Sigmoid colon (tissue), 7 donors: ENCODE data around the gene GADL1. TPM values are rescaled to one million over a fixed set of nuclear protein-coding genes. Genes with fewer than 3 reads are reported as not detected.

Source experiments
- DNase-seq: peaks from one replicate; pipeline ENCODE4 v3.0.0-alpha.2; 2019
- H3K27ac ChIP-seq, 4 donors: fragments of 200-600 bp; sonication (generic); one replicate each; pipeline ENCODE4 v1.5.1; 2016 to 2019; ENCODE audit warnings: mild to moderate bottlenecking in 1 of 4
- H3K27me3 ChIP-seq, 3 donors: fragments of 200-600 bp; sonication (generic); one replicate each; pipeline ENCODE4 v1.5.1; 2019; ENCODE audit warnings: mild to moderate bottlenecking in 1 of 3
- H3K36me3 ChIP-seq, 4 donors: fragments of 200-600 bp; sonication (generic); one replicate each; pipeline ENCODE4 v1.5.1; 2016 to 2019
- H3K4me1 ChIP-seq, 4 donors: fragments of 200-600 bp; sonication (generic); one replicate each; pipeline ENCODE4 v1.5.1; 2017 to 2019
- H3K4me3 ChIP-seq, 4 donors: fragments of 200-600 bp; sonication (generic); one replicate each; pipeline ENCODE4 v1.5.1; 2017 to 2019; ENCODE audit warnings: mild to moderate bottlenecking in 2 of 4, moderate library complexity in 1 of 4
- H3K9me3 ChIP-seq, 4 donors: fragments of 200-600 bp in 3 of 4; sonication (generic) in 3 of 4; one replicate each; pipeline versions ENCODE4 v1.5.1 to v1.6.1; 2013 to 2019
- EP300 ChIP-seq, 4 donors: sonication (generic); formaldehyde crosslinking; IDR thresholded peaks; one replicate each; pipeline ENCODE4 v1.6.1; 2017; ENCODE audit warnings: antibody characterized with exemption in 4 of 4
- POLR2A ChIP-seq, 2 donors: fragments of 450-650 bp; IDR thresholded peaks; one replicate each; pipeline ENCODE4 v1.6.1; 2016; ENCODE audit warnings: antibody characterized with exemption in 2 of 2, mild to moderate bottlenecking in 2 of 2, moderate library complexity in 2 of 2
- POLR2AphosphoS5 ChIP-seq, 4 donors: sonication (generic); formaldehyde crosslinking; IDR thresholded peaks; one replicate each; pipeline ENCODE4 v1.6.1; 2017; ENCODE audit warnings: antibody characterized with exemption in 4 of 4
- WGBS, 2 donors: extraction: QIAGEN DNeasy Blood & Tissue Kit; methylation state at CpG; one replicate each; pipeline ENCODE4 v1.1.7; 2013; 5-methylcytosine and 5-hydroxymethylcytosine counted together
- intact Hi-C: fragments of 100-400 bp; cut with DNase I; formaldehyde crosslinking; loops from one replicate; pipeline ENCODE4 v1.15.1; 2023
- polyA plus RNA-seq, 3 donors: library from polyadenylated mRNA; stranded (reverse); fragments of 200-250 nt; gene quantifications; one replicate each; pipeline ENCODE4 v1.2.3, GENCODE V29; 2013
- total RNA-seq, 4 donors: library from RNA; depleted of rRNA; stranded (reverse); fragments of >200 nt; gene quantifications; one replicate each; pipeline ENCODE4 v1.1.0, GENCODE V29; 2016
- TF ChIP-seq, protein P1 (sequence below), 4 experiments: fragments of 450-650 bp in 3 of 4; fragments of 200-600 bp in 1 of 4; IDR thresholded peaks; one replicate each; pipeline ENCODE4 v1.5.1; 2016 to 2019; ENCODE audit warnings: antibody characterized with exemption in 4 of 4, mild to moderate bottlenecking in 3 of 4, moderate library complexity in 2 of 4
- donor health status: healthy with polysubstance abuse.
- donor health status: Bipolar disorder and iron deficiency.
- donor health status: healthy.

The GADL1 gene
- total and polyA plus RNA-seq, 7 donors, result not detected

DNA sequence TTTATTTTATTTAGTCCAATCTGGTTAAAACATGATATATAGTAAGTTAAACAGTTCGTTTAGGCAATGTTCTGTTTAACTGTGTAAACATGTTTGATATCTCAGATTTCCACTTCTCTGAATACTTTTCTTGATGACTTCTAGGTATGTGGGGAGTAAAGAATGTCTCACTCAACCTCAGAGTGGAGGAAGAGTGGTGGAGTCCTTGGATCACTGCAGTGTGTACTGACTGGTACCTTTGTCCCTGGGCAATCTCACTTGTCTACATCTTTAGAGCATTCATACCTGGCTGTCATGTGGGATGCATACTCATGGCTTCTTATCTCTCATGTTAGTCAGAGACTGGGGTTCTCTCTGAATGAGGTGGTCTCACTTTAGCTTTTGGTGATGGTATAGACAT, 15.6 kb downstream of the GADL1 start:
- Histone ChIP-seq H3K27ac (no peak overlapping the region), H3K4me1 (no peaks in the 10 kb centered on the region), H3K9me3 (no peaks in the 10 kb centered on the region), H3K27me3 (no peaks in the 10 kb centered on the region), H3K4me3 (no peak overlapping the region), H3K36me3 (no peaks in the 10 kb centered on the region)
- no peak for TF ChIP-seq POLR2A (IDR thresholded peaks at IDR 0.05)
- no peak for TF ChIP-seq POLR2AphosphoS5 (IDR thresholded peaks at IDR 0.05)
- no peak for TF ChIP-seq EP300 (IDR thresholded peaks at IDR 0.05)
- TF ChIP-seq, protein P1, sequence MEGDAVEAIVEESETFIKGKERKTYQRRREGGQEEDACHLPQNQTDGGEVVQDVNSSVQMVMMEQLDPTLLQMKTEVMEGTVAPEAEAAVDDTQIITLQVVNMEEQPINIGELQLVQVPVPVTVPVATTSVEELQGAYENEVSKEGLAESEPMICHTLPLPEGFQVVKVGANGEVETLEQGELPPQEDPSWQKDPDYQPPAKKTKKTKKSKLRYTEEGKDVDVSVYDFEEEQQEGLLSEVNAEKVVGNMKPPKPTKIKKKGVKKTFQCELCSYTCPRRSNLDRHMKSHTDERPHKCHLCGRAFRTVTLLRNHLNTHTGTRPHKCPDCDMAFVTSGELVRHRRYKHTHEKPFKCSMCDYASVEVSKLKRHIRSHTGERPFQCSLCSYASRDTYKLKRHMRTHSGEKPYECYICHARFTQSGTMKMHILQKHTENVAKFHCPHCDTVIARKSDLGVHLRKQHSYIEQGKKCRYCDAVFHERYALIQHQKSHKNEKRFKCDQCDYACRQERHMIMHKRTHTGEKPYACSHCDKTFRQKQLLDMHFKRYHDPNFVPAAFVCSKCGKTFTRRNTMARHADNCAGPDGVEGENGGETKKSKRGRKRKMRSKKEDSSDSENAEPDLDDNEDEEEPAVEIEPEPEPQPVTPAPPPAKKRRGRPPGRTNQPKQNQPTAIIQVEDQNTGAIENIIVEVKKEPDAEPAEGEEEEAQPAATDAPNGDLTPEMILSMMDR (IDR thresholded peaks at IDR 0.05), result no peak
- no peak for DNase-seq
- WGBS, 2 donors, result 35 to 67% methylated on average over 1 of the region's 1 CpG
- intact Hi-C loops, result no loop called here

DNA sequence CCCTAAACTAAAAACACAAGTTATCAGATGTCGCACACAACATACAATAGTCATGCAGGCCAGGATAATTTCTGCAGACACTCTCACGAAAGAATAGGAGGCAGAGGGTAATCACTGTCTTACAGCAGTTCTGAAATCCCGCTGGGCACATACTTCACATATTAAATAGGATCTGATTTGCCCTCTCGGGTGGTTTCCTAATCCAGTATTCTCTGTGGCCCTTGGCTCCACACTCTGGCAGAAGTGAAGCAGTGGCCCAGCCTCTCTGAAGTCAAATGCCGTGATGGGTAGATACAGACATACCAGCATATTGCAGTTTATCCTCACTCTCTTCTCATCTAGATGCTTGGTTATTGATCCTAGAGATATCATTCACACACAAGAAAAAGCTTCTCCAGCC, 19.0 kb downstream of the GADL1 start:
- intact Hi-C loops, result no loop called here
- H3K36me3 ChIP-seq, result no peaks in the 10 kb centered on the region

DNA sequence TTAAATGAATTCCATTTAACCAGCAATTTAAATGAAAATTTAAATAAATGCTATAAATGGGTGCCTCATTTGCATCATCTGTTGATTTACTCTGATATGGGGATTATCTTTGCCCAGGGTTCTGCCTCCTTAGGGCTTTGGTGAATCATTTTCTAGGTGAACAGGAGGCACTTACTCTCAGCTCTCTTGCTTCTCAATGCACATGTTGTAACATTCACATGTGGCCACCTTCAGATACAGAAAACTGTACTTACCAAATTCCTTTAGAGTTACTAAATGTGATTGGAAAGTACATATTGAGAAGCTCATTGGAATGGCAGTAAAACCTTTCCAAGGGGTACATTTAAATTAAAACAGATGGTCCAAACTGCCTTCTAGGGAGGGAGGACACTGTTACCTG, 20.8 kb downstream of the GADL1 start:
- no peaks in the 10 kb centered on the region for H3K36me3 ChIP-seq
- peaks cover 0 to 3% (median 0%) of the 10 kb centered on the region in 3 donors for H3K27me3 ChIP-seq
- H3K4me3 ChIP-seq, result no peak overlapping the region
- no peak for DNase-seq
- H3K4me1 ChIP-seq, result peaks cover 0 to 5% (median 0%) of the 10 kb centered on the region in 4 donors
- no peak for TF ChIP-seq POLR2A (IDR thresholded peaks at IDR 0.05)
- no peak for TF ChIP-seq EP300 (IDR thresholded peaks at IDR 0.05)
- TF ChIP-seq, protein P1 (IDR thresholded peaks at IDR 0.05), result no peak
- TF ChIP-seq POLR2AphosphoS5 (IDR thresholded peaks at IDR 0.05), result no peak
- H3K27ac ChIP-seq, result no peak overlapping the region
- intact Hi-C loops, result no loop called here
- H3K9me3 ChIP-seq, result no peaks in the 10 kb centered on the region

More for the DNA sequence above, 19.0 kb downstream of the GADL1 start:
- peaks cover 0 to 3% (median 0%) of the 10 kb centered on the region in 3 donors for H3K27me3 ChIP-seq
- DNase-seq, result no peak
- H3K27ac ChIP-seq, result no peak overlapping the region
- WGBS, 2 donors, result 93 to 95% methylated on average over 5 of the region's 5 CpGs
- H3K9me3 ChIP-seq, result no peaks in the 10 kb centered on the region
- peaks cover 0 to 5% (median 0%) of the 10 kb centered on the region in 4 donors for H3K4me1 ChIP-seq
- H3K4me3 ChIP-seq, result no peak overlapping the region
- TF ChIP-seq POLR2A (IDR thresholded peaks at IDR 0.05) (no peak), POLR2AphosphoS5 (IDR thresholded peaks at IDR 0.05) (no peak), EP300 (IDR thresholded peaks at IDR 0.05) (no peak)
- TF ChIP-seq, protein P1 (IDR thresholded peaks at IDR 0.05), result no peak

DNA sequence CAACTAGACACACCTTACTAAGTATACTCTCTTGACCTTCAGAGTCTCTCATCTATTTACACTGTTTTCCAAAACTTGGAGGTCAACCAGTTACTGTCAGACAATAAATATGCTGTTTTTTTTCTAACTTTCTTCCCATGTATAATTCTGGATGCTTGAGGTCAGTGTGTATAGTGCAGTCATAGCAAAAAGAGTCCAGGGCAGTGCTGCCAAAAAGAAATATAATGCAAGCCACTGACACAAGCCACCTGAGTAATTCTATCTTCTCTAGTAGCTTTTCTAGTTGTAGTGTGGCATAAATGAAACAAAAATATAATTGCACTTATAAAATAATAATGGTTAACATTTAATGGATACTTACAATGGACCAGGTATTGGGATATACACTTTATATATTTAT, 21.6 kb downstream of the GADL1 start:
- no peaks in the 10 kb centered on the region for H3K36me3 ChIP-seq
- peaks cover 0 to 5% (median 0%) of the 10 kb centered on the region in 4 donors for H3K4me1 ChIP-seq
- no peak for DNase-seq
- no peaks in the 10 kb centered on the region for H3K9me3 ChIP-seq
- intact Hi-C loops, result no loop called here
- no peak overlapping the region for H3K4me3 ChIP-seq
- H3K27ac ChIP-seq, result no peak overlapping the region
- TF ChIP-seq EP300 (IDR thresholded peaks at IDR 0.05), result no peak
- H3K27me3 ChIP-seq, result peaks cover 0 to 3% (median 0%) of the 10 kb centered on the region in 3 donors

DNA sequence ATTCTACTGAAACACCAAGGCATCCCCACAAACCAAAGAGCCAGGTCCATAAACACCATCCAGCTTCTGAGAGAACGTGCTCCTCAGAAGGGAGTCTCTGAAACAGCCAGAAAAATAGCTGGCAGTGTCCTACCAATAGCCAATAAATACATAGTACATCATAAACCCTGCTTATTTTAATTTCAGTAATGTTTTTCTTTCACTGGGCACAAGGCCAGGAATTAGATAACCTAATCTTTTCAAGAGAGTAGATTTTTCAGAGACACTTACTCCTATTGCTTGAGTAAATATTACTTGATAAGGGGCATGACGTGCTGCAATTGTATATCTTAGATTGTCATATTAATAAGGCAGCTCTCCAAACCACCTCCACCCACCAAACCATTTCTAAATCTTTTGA, 22.7 kb downstream of the GADL1 start:
- intact Hi-C loops, result no loop called here
- Histone ChIP-seq H3K4me3 (no peak overlapping the region), H3K4me1 (peaks cover 0 to 5% (median 0%) of the 10 kb centered on the region in 4 donors), H3K9me3 (no peaks in the 10 kb centered on the region), H3K27ac (no peak overlapping the region), H3K27me3 (peaks cover 0 to 3% (median 0%) of the 10 kb centered on the region in 3 donors), H3K36me3 (no peaks in the 10 kb centered on the region)
- TF ChIP-seq EP300 (IDR thresholded peaks at IDR 0.05), result no peak
- WGBS, 2 donors, result 13 to 41% methylated on average over 2 of the region's 2 CpGs
- DNase-seq, result no peak

DNA sequence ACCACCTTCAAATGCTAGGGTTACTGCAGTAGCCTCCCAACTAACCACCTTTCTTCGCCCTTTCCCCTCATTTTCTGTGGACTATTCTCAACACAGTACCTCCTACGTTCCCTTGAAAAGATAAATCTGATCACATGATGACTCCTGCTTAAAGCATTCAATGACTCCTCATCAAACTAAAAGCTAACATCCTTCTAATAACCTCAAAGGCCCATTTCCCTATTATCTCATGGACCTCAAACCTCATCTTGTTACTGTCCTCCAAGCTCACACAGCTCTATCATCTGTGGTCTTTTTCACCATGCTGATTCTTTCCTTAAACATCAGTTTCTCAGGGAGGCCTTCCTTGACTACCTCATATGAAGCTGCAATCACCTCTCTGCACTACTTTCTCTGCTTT, 29.6 kb downstream of the GADL1 start:
- Histone ChIP-seq H3K36me3 (no peaks in the 10 kb centered on the region), H3K4me3 (no peak overlapping the region), H3K4me1 (no peaks in the 10 kb centered on the region), H3K9me3 (no peaks in the 10 kb centered on the region), H3K27ac (peak overlapping the region in 1 of 4 donors; percentile 27), H3K27me3 (no peaks in the 10 kb centered on the region)
- DNase-seq, result no peak
- 84 to 91% methylated on average over 2 of the region's 2 CpGs for WGBS, 2 donors
- intact Hi-C loops, result no loop called here
- TF ChIP-seq POLR2AphosphoS5 (IDR thresholded peaks at IDR 0.05) (no peak), EP300 (IDR thresholded peaks at IDR 0.05) (no peak), POLR2A (IDR thresholded peaks at IDR 0.05) (no peak)
- TF ChIP-seq, protein P1 (IDR thresholded peaks at IDR 0.05), result no peak
